HG02852 (cell line): ENCODE measurements around the gene SOBP.
A peak's percentile ranks its signal among the peaks of the same experiment; 100 is the strongest.

Source experiments
- ATAC-seq: cut with Tn5 transposase; IDR thresholded peaks from one replicate; pipeline ENCODE4 v1.9.1; 2021; ENCODE audit warnings: mild to moderate bottlenecking, moderate library complexity; ENCODE audit not compliant: unreplicated experiment

The SOBP gene

DNA sequence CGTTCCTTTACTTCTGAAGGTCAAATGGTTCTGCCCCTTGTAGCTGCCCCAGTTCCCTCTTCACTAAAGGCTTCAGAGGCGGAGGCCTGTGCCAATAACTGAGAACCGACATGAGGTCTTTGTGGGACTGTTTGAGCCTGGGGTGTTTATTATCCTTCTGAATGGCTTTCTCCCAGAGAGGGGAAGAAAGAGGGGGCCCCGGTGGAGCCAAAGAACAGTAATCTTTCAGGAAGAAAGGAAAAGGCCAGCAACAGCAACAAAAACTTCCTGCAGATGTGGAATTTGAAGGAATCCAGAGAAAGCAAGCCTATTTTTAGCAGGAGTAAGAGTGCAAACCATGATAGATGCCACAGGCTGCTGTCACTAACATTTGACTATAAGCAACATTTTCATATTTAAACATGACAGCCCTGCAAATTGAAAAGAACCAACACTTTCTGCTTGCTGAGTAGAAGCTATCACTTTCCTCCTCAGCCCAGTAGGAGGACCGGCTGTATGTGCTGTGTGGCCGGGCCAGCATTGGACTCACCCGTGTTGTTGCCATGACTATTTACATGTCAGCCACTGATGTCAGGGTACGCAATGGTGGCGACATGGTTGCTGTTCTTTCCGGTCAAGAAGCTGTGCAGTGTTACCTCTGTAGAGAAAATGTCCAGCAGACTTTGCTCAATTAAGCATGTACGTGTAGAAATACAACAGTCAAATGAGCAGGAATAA, 121.3 kb downstream of the SOBP start:
- no peak for ATAC-seq

DNA sequence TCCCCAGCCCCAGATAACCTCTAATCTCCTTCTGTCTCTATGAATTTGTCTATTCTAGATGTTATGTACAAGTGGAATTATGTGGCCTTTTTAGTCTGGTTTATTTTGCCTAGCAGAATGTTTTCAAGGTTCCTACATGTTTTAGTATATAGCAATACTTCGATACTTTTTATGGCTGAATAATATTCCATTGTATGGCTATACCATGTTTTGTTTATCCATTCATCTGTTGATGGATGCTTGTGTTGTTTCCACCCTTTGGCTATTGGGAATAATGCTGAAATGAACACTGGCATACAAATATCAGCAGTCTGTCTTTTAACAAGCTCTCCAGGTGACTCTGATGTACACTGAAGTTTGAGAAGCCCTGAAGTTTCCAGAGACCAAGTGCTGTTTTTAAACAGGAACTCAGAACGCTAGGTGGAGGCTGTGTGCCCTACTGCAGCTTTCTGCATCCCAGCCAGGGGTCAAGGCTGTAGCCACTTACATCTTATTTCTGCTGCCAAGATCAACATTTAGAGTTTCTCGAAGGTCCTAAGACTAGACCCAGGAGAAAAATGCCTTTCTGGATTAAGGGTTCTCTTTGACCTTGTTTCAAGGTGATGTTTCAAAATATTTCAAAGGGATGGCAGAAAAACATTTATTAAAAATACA, 123.0 kb downstream of the SOBP start:
- no peak for ATAC-seq

- ATAC-seq = no peak
These were observed 123.9 kb downstream of the SOBP start for GRCh38 chr6:107613651-107614379.

DNA sequence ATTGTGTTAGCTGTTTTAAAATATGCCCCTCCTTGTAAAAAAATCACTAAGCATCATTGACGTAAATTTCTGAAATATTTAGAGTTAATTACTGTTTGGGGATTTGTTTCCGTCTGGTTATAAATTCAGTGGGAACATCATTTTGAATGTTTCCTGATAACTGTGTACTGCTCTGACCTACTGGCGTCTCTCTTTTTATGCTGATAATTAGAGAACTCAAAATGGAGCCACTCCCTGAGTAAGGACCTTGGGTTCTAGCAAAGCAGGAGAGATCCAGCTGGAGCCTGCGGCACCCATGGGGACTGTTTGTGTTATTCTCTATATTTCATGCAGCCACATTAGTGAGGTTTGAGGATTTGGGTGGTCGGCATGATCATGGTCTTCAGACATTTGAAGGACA, 124.9 kb downstream of the SOBP start:
- no peak for ATAC-seq

- ATAC-seq = no peak
These were observed 126.9 kb downstream of the SOBP start for GRCh38 chr6:107616775-107617174.

GRCh38 chr6:107617341-107617932, 127.5 kb downstream of the SOBP start:
- ATAC-seq = no peak

GRCh38 chr6:107618672-107619071, 128.8 kb downstream of the SOBP start:
- ATAC-seq = peak; percentile 100

GRCh38 chr6:107620732-107621131, 130.8 kb downstream of the SOBP start:
- no peak for ATAC-seq

DNA sequence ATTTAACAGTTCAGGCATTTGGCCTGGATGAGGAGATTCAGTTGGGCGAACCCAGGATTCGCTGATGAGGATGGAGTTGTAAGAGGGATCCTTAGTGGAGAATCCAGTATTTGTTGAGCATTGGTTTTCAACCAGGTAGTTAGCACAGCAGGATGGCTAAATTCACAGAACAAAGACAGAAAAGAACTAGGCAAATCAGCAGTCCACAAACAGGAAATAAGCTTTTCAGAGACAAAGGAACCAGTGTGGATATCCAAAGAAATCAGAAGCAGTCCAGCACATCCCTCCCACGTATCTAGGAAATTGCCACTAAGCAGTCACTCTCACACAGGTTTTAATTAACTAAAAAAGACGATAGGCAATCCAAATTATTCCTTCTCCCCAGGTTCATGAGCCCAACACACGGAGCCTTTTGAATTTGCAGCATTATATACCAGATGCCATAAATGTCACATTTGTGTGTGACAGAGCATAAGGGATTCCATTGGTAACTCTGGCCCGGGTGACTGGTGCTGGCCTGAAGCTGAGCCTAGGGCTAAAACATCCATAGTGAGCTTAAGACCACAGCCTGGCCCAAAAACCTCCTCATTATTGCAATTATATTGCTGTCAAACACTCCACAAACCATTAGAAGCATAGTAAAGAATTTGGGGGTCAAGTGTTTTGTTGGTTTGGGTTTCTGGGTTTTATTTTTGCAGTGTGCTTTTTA, 131.5 kb downstream of the SOBP start:
- no peak for ATAC-seq

GRCh38 chr6:107622269-107622668, 132.4 kb downstream of the SOBP start:
- no peak for ATAC-seq

DNA sequence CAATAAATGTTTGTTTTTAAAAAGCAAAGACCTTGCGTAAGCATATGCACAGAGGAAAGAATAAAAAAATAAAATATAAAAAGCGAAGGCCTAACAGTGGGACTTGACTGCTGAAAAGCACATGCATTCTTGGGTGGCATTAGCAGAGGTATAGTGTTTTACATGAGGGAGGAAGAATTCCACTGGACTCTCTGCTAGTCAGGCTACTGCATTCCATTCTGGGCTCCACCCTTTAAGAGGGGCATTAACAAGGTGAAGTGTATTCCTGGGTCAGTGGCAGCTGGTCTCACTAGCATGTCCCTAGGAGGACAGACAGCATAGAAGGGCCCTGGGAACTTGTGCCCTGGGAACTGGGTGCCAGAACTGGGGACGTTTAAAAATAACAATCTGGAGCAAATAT, 134.1 kb downstream of the SOBP start:
- no peak for ATAC-seq

DNA sequence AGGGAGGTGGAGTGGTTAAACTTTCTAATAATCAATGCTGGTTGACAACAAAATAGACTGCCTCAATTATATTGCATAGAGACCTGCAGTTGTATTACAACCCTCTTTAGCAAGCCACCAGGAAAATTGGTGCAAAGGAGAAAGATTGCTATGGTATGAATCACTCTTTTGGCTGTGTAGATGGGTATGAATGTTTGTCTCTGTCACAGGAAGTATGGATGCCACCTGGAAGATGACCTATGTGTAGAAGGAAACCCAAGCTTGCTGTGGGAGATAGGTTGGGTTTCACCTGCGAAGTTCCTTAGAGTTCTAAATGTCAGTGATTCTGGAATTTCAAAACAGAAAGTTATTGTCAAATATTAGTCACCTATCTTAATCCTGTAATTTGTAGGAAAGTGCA, 134.6 kb downstream of the SOBP start:
- ATAC-seq = no peak

GRCh38 chr6:107625264-107625663, 135.3 kb downstream of the SOBP start:
- no peak for ATAC-seq

DNA sequence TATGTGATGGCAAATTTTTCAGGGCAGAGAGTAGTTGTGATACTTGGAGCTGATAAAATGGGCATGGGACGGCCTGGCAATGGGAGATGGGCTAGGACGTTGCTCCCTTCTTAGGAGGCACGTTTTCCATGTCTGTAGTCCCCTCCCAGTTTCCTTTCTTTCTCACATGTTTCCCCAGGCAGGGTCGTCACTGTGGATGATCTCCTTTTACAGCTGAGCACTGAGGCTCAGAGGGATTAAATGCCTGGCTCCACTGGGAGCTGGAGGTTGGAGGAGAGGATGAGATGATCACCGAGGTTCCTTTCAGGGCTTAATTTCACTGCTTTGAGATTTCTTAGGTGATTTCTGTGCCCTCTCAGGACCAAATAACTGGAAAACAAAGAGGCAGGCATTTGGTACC, 136.7 kb downstream of the SOBP start:
- no peak for ATAC-seq

DNA sequence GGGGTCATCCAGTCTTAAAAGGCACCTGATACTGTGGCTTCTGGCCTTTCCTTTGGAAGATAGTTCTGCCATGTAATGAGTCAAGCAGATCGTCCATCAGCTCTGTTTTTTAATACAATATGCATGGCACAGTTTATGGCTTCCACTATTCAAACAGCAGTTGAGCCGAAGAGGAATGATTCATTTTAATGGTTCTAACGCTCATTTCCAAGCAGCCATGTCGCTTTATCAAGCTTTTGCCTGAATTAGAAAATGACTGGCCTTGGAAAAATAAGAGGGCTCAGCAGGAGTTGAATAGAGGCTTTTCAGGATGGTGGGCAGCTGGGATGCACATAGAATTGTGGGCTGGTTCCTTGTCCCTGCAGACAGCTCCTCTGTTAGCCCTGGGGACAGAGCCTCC, 138.1 kb downstream of the SOBP start:
- no peak for ATAC-seq

GRCh38 chr6:107628878-107629277, 139.0 kb downstream of the SOBP start:
- ATAC-seq = no peak

GRCh38 chr6:107629548-107630129, 139.7 kb downstream of the SOBP start:
- ATAC-seq = no peak

GRCh38 chr6:107630348-107630977, 140.5 kb downstream of the SOBP start:
- ATAC-seq = no peak

- ATAC-seq = no peak
These were observed 142.6 kb downstream of the SOBP start for GRCh38 chr6:107632381-107633136.
